Stimulated activated CD4-positive, alpha-beta T cell treated with anti-CD3 and anti-CD28 coated beads, Interleukin-4, amount 100 ng/mL, for 4 hours (primary cell): Measurements from ENCODE around the gene TACC3.

Source experiments
- DNase-seq, 2 experiments: peaks; one replicate each; pipeline ENCODE4 v3.0.0-alpha.2; 2020

TACC3 gene

GRCh38 chr4:1777822-1778641 lies 56.7 kb downstream of the TACC3 start:
- no peak for DNase-seq

GRCh38 chr4:1778642-1779392 lies 57.5 kb downstream of the TACC3 start:
- DNase-seq = no peak

- DNase-seq = no peak
Measured at GRCh38 chr4:1779588-1780382, 58.5 kb downstream of the TACC3 start.

- no peak for DNase-seq
Measured at GRCh38 chr4:1780435-1780834, 59.1 kb downstream of the TACC3 start.

- no peak for DNase-seq
Measured at GRCh38 chr4:1783015-1783414, 61.7 kb downstream of the TACC3 start.

GRCh38 chr4:1783970-1784369 lies 62.6 kb downstream of the TACC3 start:
- DNase-seq = no peak

GRCh38 chr4:1784395-1784788 lies 63.1 kb downstream of the TACC3 start:
- no peak for DNase-seq

GRCh38 chr4:1784789-1785591 lies 63.7 kb downstream of the TACC3 start:
- no peak for DNase-seq

GRCh38 chr4:1785592-1785991 lies 64.3 kb downstream of the TACC3 start:
- DNase-seq = no peak

GRCh38 chr4:1786544-1787362 lies 65.4 kb downstream of the TACC3 start:
- no peak for DNase-seq

GRCh38 chr4:1787411-1788077 lies 66.2 kb downstream of the TACC3 start:
- no peak for DNase-seq

- no peak for DNase-seq
Measured at GRCh38 chr4:1788254-1788973, 67.1 kb downstream of the TACC3 start.

- DNase-seq = no peak
Measured at GRCh38 chr4:1789552-1789951, 68.2 kb downstream of the TACC3 start.

- DNase-seq = no peak
Measured at GRCh38 chr4:1790005-1790404, 68.7 kb downstream of the TACC3 start.

- no peak for DNase-seq
Measured at GRCh38 chr4:1792158-1792831, 71.0 kb downstream of the TACC3 start.

GRCh38 chr4:1792832-1793495 lies 71.6 kb downstream of the TACC3 start, which contains the start of gene FGFR3:
Gene FGFR3, plus strand, starts transcription at chr4:1793293. Its CDS starts 642 bp downstream, at chr4:1793935.
- DNase-seq = peak; percentile 24 to 59

- peak; percentile 19 to 41 for DNase-seq
Measured at GRCh38 chr4:1793496-1793840, 72.1 kb downstream of the TACC3 start.

- no peak for DNase-seq
Measured at GRCh38 chr4:1793940-1794808, 72.9 kb downstream of the TACC3 start.
